NCI-H748 treated with DMSO at 0.1 percent for 48 hours (cell line): Measurements from ENCODE around the gene FTCDNL1.

ENCODE experiments used
- DNase-seq: peaks from one replicate; lab custom pipeline; 2025; lab: John Stamatoyannopoulos, UW

FTCDNL1 gene

DNA sequence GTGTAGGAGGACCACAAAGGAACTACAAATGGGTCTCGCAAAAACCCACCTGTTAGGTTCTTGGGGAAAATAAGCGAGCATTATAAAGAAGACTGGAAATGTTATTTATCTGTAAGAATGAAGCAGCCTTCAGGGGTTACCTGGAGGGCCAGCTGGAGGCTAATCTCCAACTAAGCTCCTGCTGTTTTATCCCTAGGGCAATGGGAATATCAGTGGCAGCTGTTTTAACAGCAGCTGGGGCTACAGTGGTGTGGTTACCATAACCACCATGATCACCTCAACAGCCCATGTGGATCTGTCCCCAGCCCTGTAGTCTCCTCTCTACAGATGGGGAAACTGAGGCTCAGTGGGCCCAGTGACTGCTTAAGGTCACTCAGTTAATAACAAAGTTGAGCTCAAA lies 108.1 kb downstream of the FTCDNL1 start:
- DNase-seq, result no peak

DNA sequence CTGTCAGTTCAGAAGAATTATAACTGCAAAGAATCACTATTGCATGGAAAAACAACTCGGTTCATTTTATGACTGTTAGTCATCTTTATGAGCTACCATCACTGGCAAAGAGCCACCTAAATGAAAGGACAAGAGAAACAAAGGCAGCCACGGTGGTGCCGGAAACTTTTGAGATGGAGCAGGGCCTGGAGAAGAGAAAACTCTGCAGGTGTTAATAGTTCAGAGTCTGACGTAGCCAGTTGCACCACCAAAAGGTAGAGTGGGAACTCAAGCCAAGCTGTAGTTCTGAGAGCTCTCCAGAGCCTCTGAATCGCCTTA lies 110.9 kb downstream of the FTCDNL1 start:
- no peak for DNase-seq

DNA sequence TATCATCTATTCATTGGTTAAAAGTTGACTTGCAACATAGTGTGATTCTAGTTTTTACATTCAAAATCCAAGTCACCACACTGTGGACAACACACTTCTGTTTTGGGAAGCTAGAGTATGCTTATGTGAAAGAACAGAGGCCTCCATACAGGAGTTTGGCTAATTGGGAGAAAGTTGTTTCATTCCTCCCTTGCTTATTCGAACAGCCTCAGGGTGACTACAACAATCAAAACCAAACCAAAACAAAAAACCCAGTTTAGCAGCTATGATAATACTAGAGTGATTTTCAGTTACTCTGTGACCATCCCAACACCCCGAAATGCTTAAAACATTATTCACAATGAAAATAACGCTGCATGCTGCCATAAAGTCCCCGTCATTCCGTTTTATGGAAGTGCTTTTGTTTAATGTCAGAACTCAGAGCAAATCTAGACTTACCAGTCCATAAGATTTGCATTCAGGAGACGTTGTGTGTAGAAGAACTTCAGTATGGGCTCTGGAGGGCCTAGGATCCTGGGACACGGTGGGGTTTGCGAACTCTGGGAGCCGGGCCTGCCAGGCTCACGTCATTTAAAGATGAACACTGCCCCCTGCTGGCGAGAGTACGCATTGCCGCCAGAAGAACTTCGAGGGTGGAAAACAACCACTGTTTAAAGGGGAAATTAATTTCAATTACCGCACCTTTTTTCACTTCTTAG lies 111.4 kb downstream of the FTCDNL1 start:
- peak; percentile 49 for DNase-seq

DNA sequence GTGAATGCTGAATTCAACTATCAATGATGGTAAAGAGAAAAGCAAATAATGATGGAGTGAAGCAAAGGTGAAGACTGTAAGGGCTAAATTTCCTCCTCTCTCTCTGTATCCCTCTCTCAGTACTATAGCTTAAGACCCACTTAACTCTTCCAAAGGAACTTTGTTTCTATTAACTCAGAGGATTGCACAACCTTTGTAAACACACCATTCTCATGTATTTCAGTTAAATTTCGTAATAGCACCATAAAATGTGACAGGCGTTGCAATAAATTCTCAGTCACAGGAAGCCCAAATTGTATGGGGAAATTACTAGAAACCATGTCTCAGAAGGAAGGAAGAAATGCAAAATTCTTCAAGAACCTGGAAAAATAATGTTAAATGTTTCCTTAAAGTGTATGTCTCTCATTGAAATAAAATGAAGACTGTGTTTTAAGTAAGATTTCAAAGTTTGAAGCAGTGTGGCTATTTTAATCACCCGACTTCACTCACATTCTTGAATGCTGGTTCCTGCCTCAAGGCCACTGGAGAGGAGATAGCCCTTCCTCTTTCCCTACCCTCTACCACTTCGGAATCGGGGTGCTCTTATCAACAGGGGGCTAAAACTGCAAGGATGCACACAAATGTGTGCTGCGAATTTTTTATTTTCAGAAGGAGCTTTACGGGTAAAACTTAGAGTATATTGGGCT lies 112.1 kb downstream of the FTCDNL1 start:
- no peak for DNase-seq

DNA sequence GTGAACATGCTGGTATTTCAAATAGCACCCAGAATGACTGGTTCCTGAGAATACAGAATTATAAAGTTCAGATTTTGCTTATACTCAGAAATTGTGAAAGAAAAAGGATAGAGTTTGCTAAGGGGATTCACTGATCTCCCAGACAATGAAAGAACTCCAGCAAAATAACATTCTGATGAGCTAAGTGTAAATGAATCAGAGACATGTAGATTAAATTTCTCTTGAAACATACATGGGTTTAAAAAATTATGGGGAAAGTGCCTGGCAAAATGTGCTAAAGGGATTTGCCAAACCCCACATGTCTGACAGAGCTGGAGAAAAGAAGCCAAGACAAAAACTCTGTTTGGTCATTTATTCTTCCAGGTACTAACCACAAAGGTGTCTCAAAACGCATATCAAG lies 116.3 kb downstream of the FTCDNL1 start:
- DNase-seq, result no peak

DNA sequence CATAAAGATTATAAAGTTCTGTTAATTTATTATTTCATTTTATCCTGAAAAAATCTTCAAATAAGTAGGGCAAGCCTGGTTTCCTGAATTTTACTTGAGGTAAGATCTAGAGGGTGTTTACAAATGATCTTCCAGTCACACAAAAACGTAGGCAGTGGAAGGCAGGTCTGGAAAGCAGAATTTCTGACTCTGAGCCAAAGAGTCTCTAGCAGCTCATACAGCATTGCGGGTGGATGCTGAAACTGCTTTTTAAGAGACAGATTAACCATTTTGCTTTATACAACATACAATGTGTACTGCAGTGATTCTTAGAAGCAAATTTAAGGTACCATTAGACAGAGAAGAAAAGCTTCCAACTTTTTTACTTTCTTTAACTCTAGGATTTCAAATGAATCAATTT lies 117.0 kb downstream of the FTCDNL1 start:
- DNase-seq, result no peak

DNA sequence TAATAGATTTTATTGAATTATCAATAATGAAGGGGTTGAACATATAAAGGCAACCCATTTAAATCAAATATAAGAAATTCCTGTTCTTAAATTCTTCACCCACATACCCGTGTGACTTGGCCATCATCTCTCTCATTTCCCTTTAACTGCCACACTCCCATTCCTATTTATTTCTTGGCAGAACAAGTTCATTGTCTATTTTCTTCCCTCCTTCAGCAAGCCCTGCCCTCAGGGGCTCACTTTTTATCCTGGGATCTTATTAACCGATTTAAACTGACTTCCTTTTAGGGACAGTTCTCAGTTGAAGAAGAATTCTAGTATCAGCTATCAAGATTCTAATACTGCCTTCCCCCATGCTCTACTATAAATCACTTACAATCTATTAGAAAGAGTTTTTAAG lies 123.2 kb downstream of the FTCDNL1 start:
- DNase-seq, result no peak

DNA sequence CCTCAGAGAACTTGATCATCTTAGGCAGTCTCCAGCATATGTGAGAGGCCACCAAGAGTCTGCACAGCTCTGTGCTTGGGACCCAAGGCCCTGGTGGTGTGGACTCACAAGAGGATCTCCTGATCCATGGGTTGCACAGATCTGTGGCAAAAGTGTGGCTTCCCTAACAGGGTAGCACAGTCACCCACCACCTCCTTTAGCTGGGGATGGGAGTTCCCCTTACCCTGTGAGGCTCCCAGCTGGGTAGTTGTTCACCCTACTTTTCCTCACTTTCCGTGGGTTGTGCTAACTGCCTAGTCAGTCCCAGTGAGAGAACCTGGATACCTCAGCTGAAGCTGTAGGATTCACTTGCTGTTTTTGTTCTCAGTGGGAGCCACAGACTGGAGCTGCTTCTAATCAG lies 123.7 kb downstream of the FTCDNL1 start:
- no peak for DNase-seq

DNA sequence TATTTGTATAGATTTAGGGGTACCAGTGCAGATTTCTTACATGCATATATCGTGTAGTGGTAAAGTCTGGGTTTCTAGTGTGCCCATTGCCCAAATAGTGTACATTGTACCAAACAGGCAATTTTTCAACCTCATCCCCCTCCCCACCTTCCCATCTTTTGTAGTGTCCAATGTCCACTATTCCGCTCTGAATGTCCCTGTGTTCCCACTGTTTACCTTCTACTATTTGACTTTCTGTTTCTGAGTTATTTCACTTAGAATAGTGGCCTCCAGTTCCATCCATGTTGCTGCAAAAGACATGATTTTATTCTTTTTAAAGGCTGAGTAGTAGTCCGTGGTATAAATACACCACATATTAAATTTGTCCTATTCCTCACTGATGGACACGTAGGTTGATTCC lies 132.9 kb downstream of the FTCDNL1 start:
- DNase-seq, result no peak

DNA sequence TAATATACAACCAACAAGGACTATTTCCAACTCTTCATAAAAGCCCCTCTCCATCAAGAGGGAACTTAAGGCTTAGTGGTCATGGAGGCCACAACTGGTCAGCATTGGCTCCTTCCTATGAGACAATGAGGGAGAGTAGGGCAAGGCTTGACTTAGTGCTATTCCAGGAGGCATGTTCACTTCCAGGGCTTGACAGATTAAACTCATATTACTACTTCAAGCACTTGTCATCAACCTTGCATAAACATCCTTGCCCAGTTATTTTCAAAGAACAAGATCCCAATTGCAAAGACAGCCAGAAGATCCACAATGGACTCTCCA lies 133.4 kb downstream of the FTCDNL1 start:
- DNase-seq, result no peak

DNA sequence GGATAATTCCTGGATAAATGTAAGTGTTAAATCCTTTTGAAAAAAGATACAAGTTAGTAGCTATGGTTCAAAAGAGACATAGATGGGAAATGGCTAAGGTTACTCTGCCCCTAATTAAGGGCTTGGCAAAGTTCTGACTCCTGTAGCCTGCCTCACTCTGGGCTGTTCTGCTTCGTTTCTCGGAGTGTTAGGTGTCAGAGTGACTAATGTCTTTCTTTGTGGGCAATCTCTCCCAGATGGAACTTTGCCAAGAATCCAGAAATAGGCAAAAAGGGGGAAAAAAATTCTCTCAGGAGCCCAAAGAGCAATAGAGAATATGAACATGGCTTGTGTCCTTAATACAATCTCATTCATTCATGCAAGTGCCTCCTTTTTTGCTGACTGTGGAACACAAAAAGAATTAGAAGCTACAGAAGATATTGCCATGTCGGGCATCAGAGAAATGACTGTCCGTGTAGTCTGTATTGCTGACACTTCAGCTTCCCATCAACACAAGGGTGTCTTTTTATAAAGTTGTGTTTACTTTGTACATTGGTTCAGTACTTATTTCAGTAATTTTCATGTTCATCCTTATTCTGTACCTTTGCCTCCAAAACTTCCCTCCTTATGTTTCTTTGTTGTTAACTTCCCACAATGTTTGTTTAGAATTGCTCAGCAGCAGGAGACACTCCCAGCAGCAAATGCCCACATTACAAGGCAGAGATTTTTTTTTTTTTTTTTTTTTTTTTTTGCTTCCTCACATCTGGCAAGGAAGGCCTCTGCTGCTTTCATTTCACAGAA lies 134.0 kb downstream of the FTCDNL1 start:
- DNase-seq, result peak; percentile 41

DNA sequence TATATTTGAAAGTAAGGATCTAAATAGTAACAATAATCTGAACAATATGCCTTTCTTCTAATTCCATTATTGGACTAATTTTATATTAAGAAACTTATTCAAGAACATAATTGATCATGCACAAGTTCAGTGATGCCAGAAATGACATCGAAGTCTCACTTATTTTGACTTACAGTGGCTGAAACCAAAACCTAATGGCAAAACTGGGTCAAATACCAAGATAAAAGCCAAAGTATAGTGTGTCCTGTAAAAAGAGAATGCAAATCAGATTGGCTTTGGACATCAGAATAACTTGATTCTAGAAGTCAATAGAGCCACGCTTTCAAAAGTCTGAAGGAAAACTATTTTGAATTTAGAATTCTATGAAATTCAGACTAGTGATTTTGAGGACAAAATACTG lies 137.2 kb downstream of the FTCDNL1 start:
- no peak for DNase-seq

DNA sequence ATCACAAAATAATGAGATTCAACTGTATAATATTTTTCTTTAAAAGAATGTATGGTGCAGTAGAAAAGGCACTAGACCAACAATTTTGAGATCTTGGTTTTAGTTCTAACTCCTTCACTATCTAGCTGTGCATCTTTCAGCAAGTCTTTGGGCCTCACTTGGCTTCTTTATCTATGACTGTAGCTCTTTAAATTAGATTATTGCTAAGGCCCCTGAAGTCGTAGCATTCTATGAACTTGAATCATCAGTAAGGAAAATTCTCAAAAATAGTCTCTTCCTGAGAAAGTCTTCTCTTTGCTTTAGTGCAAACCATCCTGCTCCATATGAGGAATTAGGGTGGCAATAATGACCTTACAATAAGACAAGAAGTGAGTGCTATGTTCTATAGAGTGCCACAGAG lies 140.4 kb downstream of the FTCDNL1 start:
- DNase-seq, result no peak
